NK-92 (cell line): Measurements from ENCODE around the gene CYB561.

Experiments
- DNase-seq: peaks from one replicate; lab custom pipeline; 2025; ENCODE audit not compliant: unreplicated experiment; lab: John Stamatoyannopoulos, UW

The CYB561 gene, protein sequence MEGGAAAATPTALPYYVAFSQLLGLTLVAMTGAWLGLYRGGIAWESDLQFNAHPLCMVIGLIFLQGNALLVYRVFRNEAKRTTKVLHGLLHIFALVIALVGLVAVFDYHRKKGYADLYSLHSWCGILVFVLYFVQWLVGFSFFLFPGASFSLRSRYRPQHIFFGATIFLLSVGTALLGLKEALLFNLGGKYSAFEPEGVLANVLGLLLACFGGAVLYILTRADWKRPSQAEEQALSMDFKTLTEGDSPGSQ

DNA sequence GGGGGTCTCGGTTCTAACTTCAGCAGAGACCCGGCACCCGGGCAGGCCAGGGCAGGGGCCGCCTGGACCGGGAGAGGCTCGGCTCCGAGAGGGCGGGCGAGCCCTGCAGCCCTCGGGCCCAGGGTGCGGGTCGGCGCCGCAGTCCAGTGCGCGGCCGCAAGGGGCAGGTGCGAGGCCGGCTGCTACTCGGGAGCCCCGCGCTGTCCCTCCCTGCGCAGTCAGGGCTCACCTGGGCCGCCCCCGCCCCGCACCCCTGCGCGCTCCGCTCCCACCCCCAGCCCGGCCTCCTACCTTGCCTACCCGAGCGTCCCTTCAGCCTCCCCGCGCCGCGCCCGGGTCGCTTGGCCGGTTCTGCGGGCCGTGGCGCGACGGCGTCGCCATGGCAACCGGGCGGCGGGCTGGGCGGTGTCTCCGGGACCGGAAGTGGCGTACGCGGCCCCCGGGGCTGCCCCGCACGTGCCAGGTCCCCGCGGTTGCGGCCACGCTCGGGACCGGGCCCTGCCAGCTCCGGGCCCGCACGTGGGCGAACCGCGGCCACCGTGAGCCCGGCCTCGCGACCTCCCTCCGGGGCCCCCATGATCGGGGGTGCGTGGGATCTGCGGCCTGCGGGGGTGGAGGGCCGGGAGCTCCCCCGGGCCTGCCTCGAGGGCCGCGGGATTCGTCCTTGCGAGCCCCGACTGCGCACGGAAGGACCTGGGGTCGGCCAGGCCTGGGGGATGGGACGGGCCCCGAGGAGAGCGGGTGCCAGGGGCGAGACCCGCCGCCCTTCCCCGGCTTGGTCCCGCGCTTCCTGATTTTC is at the start of gene CYB561:
TSS of gene CYB561 (minus strand) at position 353 of the 799 bp plus-strand sequence. CDS start 8,759 bp downstream, outside the sequence.
- DNase-seq = no peak

DNA sequence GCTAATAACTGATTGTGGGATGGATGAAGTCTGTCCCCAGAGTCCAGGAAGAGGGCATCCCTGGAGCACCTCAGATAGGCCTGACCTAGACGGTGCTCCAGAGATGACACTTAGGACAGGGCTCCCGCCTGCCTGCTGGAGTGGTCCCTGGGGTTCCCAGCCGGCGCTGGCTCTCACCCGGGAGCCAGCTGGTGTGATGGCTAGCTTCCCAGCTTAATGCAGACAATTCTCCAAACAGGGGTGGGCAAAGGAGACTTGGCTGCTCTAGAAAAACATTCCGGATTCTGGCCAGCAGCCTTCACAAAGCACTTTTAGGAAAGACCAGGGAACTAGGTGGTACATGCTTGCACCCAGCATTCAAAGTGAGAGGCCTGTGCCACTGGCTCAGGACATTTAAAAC is 49.4 kb upstream of the CYB561 start:
- DNase-seq = no peak

DNA sequence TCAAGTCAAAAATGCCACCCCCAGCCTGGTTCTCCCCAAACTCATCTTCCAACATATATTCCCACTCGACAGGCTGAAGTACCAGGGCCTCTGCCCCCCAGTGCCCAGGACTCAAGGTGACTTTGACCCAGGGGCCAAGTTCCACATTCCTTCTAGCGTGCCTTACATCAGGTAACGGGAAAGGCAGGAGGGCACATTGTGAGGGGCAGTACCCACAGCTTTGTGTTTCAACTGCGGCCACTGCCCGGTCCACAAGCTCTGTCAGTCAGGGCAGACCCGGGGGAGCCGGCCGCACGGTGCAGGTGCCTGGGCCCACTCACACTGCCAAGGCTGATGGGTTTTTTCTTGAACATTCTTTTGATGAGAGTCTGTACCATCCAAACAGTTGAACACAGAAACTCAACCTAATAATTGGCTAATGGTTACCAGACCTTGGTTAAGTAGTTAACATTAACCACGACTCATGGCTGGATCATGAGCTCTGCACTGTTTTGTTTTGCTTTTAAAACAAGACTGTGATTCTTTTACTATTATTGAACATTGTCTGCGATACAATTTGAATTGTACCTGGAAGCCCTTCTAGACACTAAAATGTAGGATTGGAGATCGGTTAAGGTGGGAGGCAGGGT is 48.3 kb upstream of the CYB561 start:
- DNase-seq = no peak

DNA sequence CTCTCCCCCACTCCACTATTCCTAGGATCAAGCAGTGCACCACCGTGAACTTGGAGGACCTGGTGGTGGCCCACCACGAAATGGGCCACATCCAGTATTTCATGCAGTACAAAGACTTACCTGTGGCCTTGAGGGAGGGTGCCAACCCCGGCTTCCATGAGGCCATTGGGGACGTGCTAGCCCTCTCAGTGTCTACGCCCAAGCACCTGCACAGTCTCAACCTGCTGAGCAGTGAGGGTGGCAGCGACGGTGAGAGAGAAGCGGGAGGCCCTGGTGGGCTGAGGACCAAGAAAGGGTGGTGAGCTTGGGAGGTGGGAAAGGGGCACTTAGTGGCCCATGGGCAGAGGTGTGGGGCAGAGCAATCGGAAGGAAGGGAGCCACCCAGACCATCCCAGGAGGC is 47.3 kb upstream of the CYB561 start:
- DNase-seq = no peak

DNA sequence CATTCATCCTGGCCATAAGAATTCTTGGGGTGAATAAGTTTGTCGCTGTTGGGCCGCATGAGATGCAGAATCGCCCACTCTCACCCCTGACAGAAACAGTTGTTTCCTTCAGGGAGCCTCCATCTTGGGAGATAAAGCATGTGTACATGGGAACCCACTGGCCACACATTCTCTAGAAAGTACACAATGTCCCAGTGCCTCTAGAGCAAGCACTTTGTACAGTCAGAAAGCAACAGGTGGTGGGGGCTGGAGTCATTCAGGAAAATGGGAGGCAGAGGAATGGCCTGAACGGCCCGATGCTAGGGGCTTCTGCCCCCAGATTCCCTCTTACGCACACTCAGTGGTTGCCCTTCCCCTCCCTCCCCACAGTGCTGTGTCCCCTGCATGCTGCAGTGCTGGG is 46.8 kb upstream of the CYB561 start:
- no peak for DNase-seq

DNA sequence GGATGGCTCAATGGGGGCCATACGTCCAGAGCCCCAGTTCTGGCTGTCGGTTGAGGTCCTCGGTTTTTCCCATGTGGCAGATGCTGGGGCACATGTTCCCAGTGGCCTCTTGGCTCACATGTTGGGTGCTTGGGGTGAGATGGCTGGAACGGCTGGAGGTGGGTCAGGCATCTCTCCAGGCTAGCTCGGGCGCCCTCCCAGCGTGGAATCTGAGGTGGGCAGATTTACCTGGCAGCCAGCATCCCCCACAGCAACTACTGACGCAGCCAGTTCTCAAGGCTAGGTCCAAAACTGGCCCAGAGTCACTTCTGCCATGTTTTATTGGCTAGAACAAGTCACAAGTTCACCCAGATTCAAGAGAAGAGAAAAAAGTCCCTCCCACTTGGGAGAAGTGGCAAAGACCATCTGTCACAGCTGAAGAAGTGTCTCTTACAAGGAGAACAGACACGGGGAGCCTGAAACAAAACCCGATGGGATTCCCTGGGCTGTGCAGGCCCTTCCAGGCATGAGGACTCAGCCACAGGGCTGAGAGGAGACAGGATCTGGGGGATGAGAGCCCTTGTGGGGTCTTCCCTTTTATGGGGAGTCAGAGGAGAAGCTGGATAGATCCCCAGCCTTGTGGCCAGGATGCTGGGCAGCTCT is 46.0 kb upstream of the CYB561 start:
- DNase-seq = no peak

DNA sequence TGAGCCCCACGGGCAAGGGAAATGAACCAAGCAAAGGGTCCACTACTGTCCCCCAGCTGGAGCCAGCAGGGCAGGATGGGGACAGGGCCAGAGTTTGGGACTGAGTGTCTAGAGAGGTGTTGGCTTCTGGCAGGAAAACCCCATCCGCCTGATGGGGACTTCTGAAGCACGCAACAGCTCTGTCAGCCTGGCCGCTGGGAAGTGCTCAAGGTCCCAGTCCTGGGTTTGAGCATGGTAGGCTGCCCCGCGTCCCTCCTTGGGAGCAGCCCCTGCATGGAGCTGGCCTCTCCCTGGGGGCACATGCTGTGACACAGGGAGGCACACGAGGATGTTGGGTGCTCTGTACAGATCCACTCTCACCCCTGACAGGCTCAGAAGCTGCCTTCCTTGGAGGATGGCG is 45.3 kb upstream of the CYB561 start:
- no peak for DNase-seq

DNA sequence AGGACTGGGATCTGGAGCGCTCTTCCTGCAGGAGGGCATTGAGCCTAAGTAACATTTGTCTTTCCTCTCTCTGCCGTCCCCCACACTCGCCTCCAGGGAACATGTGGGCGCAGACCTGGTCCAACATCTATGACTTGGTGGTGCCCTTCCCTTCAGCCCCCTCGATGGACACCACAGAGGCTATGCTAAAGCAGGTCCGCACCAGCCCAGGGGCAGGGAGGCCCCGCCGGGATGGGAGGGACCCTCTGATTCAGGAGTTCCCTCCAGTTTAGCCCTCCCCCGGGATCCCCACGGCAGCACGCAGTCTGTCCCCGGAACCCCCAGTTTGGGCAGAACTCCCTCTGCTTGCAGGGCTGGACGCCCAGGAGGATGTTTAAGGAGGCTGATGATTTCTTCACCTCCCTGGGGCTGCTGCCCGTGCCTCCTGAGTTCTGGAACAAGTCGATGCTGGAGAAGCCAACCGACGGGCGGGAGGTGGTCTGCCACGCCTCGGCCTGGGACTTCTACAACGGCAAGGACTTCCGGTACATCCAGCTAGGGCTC is 44.8 kb upstream of the CYB561 start:
- DNase-seq = no peak

DNA sequence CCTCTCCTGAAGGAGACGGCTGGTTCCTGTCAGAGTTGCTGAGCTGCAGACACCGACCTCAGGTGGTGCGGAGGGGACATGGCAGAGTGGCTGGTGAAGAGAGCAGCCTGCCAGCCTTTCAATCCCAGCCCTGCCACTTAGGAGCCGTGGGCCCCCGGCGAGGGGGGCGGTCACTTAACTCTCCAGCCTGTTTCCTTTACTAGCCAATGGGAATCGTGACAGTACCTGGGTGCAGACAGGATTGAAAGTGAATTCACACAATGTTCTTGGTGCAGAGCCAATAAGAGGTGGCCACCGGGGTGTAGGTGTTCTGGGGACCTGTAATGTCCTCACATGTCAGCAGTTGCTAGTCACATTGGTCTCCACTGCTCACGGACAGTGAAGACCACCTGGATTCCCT is 44.2 kb upstream of the CYB561 start:
- no peak for DNase-seq

DNA sequence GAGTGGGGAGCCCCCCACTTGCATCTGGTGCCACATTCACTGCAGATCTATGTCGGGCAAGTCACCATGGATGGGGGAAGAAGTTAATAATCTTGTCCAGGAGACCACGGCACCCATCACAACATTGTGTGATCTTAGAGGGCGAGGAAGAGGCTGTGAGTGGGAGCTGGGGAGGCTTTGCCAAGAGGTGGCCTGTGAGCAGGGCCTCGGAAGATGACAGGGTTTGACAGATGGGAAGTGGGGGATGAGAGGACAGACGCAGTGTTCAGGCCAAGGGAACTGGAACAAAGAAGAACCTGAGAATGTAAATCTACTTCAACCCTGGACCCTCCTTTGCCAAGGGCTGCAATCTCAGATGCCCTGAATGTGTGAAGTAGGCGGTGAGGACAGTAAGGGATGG is 43.2 kb upstream of the CYB561 start:
- no peak for DNase-seq

DNA sequence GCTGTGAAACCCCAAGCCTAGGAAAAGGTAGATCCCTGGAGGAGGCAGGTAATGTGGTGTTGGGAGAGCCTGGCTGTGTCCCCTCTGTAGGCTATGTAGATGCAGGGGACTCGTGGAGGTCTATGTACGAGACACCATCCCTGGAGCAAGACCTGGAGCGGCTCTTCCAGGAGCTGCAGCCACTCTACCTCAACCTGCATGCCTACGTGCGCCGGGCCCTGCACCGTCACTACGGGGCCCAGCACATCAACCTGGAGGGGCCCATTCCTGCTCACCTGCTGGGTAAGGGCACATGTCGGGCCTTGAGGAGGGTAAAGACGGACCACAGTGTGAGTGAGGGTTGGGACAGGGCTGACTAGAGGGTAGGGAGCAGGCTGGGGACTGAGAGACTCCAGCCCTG is 42.7 kb upstream of the CYB561 start:
- no peak for DNase-seq

DNA sequence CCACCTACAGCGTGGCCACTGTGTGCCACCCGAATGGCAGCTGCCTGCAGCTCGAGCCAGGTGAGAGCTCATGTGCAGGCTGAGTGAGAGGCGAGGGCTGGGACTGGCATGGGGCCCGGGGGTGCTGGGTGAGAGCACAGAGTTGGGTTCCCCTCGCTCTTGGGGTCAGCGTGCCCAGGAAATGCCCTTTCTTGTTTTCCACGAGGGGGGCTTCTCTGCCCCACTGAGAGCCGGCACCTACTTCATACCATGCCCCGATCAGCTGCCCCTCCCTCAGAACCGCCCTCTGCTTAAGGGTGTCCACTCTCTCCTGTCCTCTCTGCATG is 40.9 kb upstream of the CYB561 start:
- DNase-seq = no peak

DNA sequence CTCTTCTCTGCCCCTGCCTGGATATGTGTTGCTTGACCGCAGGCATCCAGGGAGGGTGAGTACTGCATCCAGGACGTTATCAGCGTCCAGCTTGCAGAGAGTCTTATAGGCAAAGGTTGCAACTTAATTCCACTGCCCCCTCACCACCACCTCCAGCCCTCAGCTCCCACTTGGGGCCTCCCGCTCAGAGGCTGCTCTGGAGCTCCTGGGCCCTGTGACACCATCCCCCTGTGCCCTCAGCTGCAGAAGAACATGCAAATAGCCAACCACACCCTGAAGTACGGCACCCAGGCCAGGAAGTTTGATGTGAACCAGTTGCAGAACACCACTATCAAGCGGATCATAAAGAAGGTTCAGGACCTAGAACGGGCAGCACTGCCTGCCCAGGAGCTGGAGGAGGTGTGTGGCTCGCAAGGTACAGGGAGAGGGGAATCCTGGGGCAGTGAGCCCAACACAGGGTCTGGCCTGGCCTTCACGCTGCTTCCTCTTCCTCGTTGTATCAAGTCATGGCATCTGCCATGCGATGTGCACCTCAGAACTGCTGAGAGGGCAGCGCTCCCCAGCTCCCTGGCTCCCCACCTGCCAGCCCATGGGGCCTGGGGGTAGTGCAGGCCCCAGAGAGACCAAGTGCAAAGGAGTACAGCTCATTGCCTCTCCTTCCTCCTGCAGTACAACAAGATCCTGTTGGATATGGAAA is 40.4 kb upstream of the CYB561 start:
- no peak for DNase-seq

DNA sequence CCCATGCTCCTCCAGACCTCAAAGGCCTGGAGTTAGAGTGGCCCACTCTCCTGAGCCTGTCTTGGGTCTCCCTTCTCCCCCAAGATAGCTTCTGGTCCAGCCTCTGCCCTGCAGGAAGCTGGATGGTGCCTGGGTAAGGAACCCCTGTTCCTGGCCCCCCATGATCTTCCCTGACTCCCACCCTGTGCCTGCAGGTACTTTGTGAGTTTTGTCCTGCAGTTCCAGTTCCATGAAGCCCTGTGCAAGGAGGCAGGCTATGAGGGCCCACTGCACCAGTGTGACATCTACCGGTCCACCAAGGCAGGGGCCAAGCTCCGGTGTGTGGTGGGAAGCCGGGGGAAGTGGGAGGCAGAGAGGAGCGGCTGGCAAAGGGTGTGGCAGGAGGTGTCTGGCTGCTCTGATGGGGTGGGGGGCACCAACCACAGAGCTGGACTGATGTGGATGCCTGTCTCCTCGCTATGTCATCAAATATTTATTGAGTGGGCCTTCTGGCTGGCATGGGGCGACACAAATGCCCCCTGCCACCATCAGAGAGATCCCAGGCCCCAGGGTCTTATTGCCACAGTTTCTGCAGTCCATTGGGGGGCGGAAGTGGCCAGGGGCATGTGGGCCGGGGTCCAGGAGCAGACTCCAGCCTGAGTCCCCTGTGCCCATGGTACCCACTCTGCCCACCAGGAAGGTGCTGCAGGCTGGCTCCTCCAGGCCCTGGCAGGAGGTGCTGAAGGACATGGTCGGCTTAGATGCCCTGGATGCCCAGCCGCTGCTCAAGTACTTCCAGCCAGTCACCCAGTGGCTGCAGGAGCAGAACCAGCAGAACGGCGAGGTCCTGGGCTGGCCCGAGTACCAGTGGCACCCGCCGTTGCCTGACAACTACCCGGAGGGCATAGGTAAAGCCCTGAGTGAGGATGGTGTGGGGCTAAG is 37.8 kb upstream of the CYB561 start:
- no peak for DNase-seq

DNA sequence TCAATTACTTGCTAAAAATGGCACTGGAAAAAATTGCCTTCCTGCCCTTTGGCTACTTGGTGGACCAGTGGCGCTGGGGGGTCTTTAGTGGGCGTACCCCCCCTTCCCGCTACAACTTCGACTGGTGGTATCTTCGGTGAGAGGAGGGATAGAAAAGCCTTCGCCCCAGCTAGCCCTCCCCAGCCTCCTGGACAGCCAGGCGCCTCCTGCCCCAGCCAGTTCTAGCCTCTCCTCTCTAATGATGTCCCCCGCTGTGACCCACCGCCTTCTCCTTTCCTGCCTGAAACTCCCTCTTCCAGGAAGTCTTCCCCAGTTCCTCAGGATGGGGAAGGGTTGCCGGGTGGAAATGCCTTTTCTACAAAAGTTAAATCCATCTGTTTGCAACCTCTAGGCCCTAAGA is 36.9 kb upstream of the CYB561 start:
- DNase-seq = no peak

DNA sequence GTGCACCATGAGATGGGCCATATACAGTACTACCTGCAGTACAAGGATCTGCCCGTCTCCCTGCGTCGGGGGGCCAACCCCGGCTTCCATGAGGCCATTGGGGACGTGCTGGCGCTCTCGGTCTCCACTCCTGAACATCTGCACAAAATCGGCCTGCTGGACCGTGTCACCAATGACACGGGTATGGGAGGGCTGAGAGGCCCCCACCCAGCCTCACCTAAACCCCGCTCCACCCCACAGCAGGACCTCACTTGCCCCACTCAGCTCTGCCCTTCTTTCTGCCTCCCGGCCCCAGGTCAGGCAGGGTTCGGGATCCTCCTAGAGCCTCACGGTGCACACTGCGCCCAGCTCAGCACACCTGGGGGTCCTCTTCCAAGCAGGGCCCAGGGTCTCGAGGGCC is 36.4 kb upstream of the CYB561 start:
- DNase-seq = no peak

DNA sequence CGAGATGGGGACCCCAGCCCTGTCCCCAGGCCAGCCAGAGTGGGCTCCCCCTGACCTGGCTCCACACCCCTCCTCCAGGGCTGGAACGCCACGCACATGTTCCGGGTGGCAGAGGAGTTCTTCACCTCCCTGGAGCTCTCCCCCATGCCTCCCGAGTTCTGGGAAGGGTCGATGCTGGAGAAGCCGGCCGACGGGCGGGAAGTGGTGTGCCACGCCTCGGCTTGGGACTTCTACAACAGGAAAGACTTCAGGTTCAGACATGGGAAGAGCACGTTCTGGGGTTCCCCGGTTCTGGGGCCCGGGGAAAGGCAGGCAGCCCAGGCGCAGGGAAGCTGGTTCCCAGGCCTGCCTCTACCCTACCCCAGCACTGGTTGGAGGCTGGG is 35.4 kb upstream of the CYB561 start:
- DNase-seq = no peak

DNA sequence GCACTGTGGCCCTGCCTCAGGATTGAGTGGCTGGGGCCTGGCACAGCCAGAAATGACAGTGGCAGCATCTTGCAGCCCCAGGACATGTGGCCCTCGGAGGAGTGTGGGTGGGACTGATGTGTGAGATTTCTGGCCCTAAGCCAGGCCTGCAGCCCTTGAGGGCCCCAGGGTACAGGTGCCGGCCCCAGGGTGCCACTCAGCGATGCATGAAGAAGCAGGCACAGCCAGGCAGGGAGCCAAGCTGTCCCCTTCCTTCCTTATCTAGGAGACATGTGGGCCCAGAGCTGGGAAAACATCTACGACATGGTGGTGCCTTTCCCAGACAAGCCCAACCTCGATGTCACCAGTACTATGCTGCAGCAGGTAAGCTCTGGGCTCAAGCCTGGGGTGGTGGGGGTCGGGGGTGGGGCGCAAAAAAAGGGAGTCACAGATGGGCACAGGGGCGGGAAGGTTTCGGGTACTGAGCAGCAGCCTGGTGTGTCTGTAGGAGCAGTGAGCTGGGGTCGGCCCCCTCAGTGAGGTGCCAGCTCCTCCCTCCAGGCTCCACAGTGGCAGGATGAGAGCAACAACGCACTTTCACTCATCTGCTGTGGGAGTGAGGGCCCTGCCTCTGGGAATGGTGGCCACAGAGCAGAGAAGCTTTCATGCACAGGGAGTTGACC is 34.9 kb upstream of the CYB561 start:
- no peak for DNase-seq

DNA sequence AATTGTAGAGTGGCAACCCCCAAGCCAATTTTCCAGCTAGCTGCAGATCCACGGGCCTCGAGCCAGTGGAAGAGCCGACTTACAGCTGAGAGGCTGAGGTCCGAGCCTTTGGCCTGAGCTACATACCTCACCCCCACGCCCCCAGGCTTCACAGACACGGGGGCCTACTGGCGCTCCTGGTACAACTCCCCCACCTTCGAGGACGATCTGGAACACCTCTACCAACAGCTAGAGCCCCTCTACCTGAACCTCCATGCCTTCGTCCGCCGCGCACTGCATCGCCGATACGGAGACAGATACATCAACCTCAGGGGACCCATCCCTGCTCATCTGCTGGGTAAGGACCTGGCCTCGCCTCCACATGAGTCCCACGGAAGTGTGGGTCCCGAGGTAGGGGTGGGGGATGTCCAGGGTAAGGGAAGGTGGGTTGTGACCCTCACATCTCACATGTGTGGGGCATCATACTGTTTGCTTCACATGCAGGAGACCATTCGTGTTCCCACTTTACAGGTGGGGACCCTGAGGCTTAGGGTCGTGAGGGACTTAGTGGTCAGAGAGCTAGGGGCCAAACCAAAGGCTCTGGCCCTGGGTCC is 34.2 kb upstream of the CYB561 start:
- DNase-seq = no peak
